Measurements from ENCODE around the gene ZNHIT2. TPM values are rescaled to one million over a fixed set of nuclear protein-coding genes. Genes with fewer than 3 reads are reported as not detected.

Gene ZNHIT2
- total RNA-seq (2013; cell fraction: nucleolus; rRNA removed), result 2.4 and 4.4 TPM in 2 replicates
- total RNA-seq (2014; rRNA removed), result 12.9 and 20.4 TPM in 2 replicates
- 1.3 and 2.0 TPM in 2 replicates for total RNA-seq (2014; rRNA removed; fragmentation: Illumina TruSeq; extraction: Trizol)
- total RNA-seq (2021), result 15.5 TPM in 2 replicates
- 0.93 TPM for polyA plus RNA-seq (2011; ENCODE audit: low read depth)
- polyA plus RNA-seq (2011; rRNA removed), result 0.27 and 0.88 TPM in 2 replicates
- polyA plus RNA-seq (2011; cell fraction: cytosol; rRNA removed), result 1.5 and 4.1 TPM in 2 replicates
- polyA plus RNA-seq (2011; cell fraction: nucleus; rRNA removed), result 2.9 and 4.6 TPM in 2 replicates
- 5.8 and 6.2 TPM in 2 replicates for polyA plus RNA-seq (2012)
- polyA plus RNA-seq (2014; fragmentation: Illumina TruSeq; extraction: Trizol), result 0.24 TPM in 1 of 2 replicates, not detected in the other
- polyA plus RNA-seq (2014; fragmentation: Nextera tagmentation; extraction: Ambion mirVana), result under 1 TPM in 1 of 2 experiments, not detected in 1; 0.40 TPM
- 15.5 and 18.3 TPM in 2 replicates for polyA plus RNA-seq (2014; rRNA removed)
- 10 to 100 TPM; 17.8 to 18.7 TPM for polyA plus RNA-seq (2016; fragmentation: Nextera tagmentation; extraction: Ambion mirVana)
- polyA minus RNA-seq (2011; rRNA and poly(A)+ RNA removed), result 1.2 and 1.5 TPM in 2 replicates
- 3.3 TPM in 2 replicates for polyA minus RNA-seq (2011; cell fraction: cytosol; rRNA and poly(A)+ RNA removed)
- 5.0 and 11.1 TPM in 2 replicates for polyA minus RNA-seq (2011; cell fraction: nucleus; rRNA and poly(A)+ RNA removed)
- Bru-seq, nascent RNA, result percentile 59 among the genes with signal in this experiment
- percentile 42 among the genes with signal in this experiment for BruChase-seq, experiment 1, labeled RNA remaining after a 6-hour chase
- percentile 46 among the genes with signal in this experiment for BruChase-seq, experiment 2, labeled RNA remaining after a 2-hour chase
- long read RNA-seq, experiment 1, partial matches to known transcripts, result 0 of 4 reads
- long read RNA-seq, experiment 1, other reads (novel, unspliced or antisense), result 0 of 4 reads
- long read RNA-seq, experiment 2, transcript ZNHIT2-201 (1 exons, 1,306 nt), result major isoform, 9 of 9 reads
- long read RNA-seq, experiment 2, partial matches to known transcripts, result 0 of 9 reads
- long read RNA-seq, experiment 2, other reads (novel, unspliced or antisense), result 0 of 9 reads

GRCh38 chr11:65117206-65118096 lies at the start of gene ZNHIT2:
TSS of gene ZNHIT2 (minus strand) at chr11:65117701. CDS start at chr11:65117653, 48 bp downstream.
- FAIRE-seq (peak; percentile 97), DNase-seq (ENCODE audit: low read depth, low spot score) (peak; percentile 97), ATAC-seq (peak; percentile 75)
- ChIA-PET SMC1A (ENCODE audit: uncharacterized antibody, unreplicated experiment) (interaction anchor here (1.0 to 2.8 kb wide), 7 partner anchors 17 to 269 kb away, joined by 3 to 11 read pairs (median 5); partner anchors contain the start of genes ARL2 and SYVN1), CTCF (interaction anchor here (0.7 to 3.5 kb wide), 24 partner anchors 11 to 339 kb away, joined by 3 to 37 read pairs (median 3); partner anchors contain the start of genes ARL2, ATG2A, CAPN1 and SF1), RAD21 (ENCODE audit: unreplicated experiment) (interaction anchor here (0.6 to 2.3 kb wide), 11 partner anchors 12 to 339 kb away, joined by 3 to 12 read pairs (median 5); partner anchors contain the start of genes ARL2, CAPN1, SF1 and SYVN1), POLR2A (interaction anchor here (0.5 to 1.5 kb wide), 5 partner anchors 8 to 414 kb away, joined by 3 to 7 read pairs (median 3); partner anchors contain the start of genes CAPN1 and SYVN1)
- no peaks in the 10 kb centered on the region for H3K27me3 ChIP-seq (replicated peaks in 1 of 2; ENCODE audit: control insufficient read depth in 2 of 2, insufficient read depth in 2 of 2, low read length in 1 of 2)
- H3K27ac ChIP-seq (ENCODE audit: control insufficient read depth, insufficient read depth), result peak within 1 kb of the TSS; percentile 68
- 1% methylated on average over 89 of the region's 89 CpGs for WGBS (ENCODE audit: insufficient coverage, insufficient replicate concordance, low lambda C conversion rate, missing lambda C conversion rate)
- H3K79me2 ChIP-seq (ENCODE audit: control insufficient read depth, insufficient read depth, low read length), result peaks cover 48% of the 10 kb centered on the region
- intact Hi-C loops (cut with micrococcal nuclease; ENCODE audit: unreplicated experiment) (loop anchor here (1.0 to 10.0 kb wide), 5 partner anchors 77 to 343 kb away; partner anchors contain the start of genes DPF2, SAC3D1 and SF1), in situ Hi-C loops (cut with MboI) (no loop called here)
- peak within 1 kb of the TSS; percentile 75 for H3K9ac ChIP-seq (ENCODE audit: control insufficient read depth, insufficient read depth, low read length)
- peaks cover 29% of the 10 kb centered on the region for H3K4me1 ChIP-seq (ENCODE audit: control insufficient read depth, insufficient read depth, low read length)
- H2AFZ ChIP-seq (ENCODE audit: control insufficient read depth, low read depth, low read length), result peak within 1 kb of the TSS; percentile 67
- no peaks in the 10 kb centered on the region for H3K9me3 ChIP-seq (replicated peaks; ENCODE audit: control insufficient read depth, insufficient read depth, low read length)
- no peaks in the 10 kb centered on the region; the same call in 1 of the 2 replicates for H4K20me1 ChIP-seq (ENCODE audit: control insufficient read depth, insufficient read depth)
- peaks cover 9 to 19% of the 10 kb centered on the region in 2 experiments for H3K36me3 ChIP-seq (ENCODE audit: control insufficient read depth in 2 of 2, insufficient read depth in 2 of 2, low read length in 1 of 2)
- H3K4me2 ChIP-seq (ENCODE audit: control insufficient read depth, insufficient read depth), result peak within 1 kb of the TSS; percentile 90
- no TSS peak for BruUV-seq (replicated peaks)
- H3K4me3 ChIP-seq, result peak within 1 kb of the TSS; percentile 76
- peak; percentile 92 for TF ChIP-seq CREM (IDR thresholded peaks at IDR 0.05; ENCODE audit: low read depth)
- 0 out of 2 replicates have a peak, but pooled peaks have one; percentile 43 for TF ChIP-seq TAF1 (IDR thresholded peaks at IDR 0.05; ENCODE audit: borderline replicate concordance, low read depth, low read length)
- TF ChIP-seq E4F1 (IDR thresholded peaks at IDR 0.05; ENCODE audit: borderline replicate concordance, partially characterized antibody), result no peak
- peak; percentile 95 for TF ChIP-seq CREB1 (IDR thresholded peaks at IDR 0.05; ENCODE audit: low read depth)
- TF ChIP-seq CEBPB (IDR thresholded peaks at IDR 0.05; ENCODE audit: borderline replicate concordance in 1 of 2, low read depth in 2 of 2, low read length in 2 of 2), result peak in 1 of 2 experiments; percentile 65; a peak in 2 of 4 replicates
- TF ChIP-seq ZNF687 (IDR thresholded peaks at IDR 0.05), result no peak
- peak; percentile 72 for TF ChIP-seq SREBF2 (IDR thresholded peaks at IDR 0.05; ENCODE audit: low read length)
- TF ChIP-seq BMI1 (IDR thresholded peaks at IDR 0.05; ENCODE audit: borderline replicate concordance), result peak; percentile 91
- no peak for TF ChIP-seq CHD4 (IDR thresholded peaks at IDR 0.05)
- peak; percentile 38; the same call in 1 of the 2 replicates for TF ChIP-seq CHD2 (IDR thresholded peaks at IDR 0.05; ENCODE audit: borderline replicate concordance, low read depth, low read length)

All from GM12878 (cell line).